Amniotic epithelial cell (primary cell): ENCODE data around the gene ADAM12.

Source experiments
- DNase-seq: peaks from one replicate; pipeline ENCODE4 v3.0.0-alpha.2; 2010; ENCODE audit warnings: low read depth

The ADAM12 gene

DNA sequence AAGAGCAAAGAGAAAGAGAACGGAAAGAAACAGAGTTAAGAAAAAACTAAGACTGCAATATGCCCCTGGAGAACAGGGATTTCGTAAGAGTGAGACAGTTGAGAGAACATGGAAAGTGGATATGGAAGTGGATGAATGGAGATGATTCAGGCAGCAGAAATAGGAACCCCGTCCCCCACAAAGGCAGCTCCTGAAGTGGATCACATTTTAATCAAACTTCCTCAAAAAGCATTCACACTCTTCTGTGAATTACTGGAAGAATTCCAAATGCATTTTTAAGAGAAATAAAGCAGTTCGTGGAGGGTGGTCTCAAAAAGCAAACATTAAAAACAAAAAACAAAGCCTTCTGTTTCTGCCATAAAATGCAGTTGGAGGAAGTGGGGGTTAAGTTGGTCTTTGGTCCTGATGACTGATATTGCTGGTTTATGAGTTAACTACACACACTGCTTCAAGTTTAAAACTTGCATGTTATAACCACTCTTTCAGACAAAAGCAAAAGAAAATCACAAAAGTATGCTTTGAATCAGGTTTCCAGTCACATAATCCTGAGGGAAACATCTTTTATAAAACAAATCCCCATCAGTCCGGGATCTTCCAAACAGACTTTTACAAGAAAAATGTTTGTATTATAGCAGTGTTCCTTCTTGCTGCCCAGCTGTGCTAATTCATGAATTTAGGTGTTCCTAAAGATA, 277.6 kb downstream of the ADAM12 start:
- peak; percentile 62 for DNase-seq

DNA sequence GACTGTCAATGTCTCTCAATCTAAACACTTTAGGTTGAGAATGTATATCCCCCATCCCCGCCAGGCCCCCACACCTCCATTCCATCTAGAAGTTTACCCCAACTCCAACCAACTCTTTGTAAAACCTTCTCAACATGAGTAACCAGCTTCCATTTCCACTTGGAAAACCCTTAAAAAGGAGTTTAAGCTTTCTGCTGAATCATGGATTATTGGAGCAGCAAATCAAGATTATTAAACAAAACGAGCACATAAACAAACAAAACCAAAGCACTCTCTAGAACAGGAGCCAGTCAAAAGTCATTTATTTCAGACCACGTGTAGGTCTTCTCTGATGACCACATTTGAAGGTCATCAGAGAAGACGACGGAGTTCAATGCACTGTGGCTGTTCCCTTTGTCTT, 278.4 kb downstream of the ADAM12 start:
- no peak for DNase-seq

DNA sequence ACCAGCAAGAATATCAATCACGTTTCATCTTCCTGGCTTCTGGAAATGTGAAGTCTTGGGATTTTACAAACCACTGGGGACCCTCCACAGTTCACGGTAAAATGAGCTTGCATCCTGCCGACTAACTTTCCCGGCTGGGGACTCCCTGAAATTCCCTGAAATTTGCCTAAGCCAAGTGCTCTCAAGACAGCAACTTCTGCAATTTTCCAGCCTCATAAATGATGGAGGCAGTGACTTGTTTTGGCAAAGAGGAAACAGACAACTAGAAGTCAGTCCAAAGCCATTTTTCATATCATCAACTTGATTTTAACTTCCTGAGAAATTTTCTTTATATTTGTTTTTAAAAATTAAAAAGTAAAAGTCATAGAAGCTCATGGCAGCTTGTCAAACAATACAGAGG, 279.6 kb downstream of the ADAM12 start:
- no peak for DNase-seq

DNA sequence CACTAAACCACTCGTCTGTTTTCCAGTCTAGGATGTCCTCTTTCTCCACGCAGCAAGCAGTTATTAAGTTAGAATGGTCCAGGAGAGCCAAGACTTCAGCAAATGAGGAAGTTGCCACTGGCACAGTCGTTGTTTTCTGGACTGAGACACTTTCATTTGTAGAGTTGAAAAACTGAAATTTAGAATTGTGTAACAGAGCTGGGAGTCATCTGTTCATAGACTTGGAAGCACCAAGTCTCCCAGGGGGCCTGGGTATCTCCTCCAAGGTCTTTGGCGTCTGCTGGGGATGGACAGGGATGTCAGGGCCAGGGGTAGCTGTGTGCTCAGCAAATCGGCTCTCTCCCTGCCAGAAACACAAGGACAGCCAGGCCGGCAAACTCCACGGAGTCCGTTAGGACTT, 283.5 kb downstream of the ADAM12 start:
- DNase-seq = no peak

DNA sequence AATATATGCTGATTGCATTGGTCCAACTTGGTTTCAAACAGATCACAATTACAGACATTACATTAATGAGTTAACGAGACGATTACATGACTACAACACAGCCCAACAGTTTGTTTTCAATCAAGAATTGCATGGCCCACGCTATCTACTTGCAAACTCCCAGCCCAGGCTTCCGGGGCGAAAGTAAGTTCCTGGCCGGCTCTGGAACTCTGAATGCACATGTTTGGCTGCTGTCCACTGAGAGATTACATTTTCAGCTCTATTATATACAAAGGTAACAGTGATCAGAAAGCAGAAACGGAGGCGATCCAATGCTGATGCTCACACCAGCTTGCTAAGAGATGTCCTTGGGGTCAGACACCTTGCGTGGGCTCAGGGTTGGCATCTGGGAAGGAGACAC, 285.6 kb downstream of the ADAM12 start:
- DNase-seq = no peak

DNA sequence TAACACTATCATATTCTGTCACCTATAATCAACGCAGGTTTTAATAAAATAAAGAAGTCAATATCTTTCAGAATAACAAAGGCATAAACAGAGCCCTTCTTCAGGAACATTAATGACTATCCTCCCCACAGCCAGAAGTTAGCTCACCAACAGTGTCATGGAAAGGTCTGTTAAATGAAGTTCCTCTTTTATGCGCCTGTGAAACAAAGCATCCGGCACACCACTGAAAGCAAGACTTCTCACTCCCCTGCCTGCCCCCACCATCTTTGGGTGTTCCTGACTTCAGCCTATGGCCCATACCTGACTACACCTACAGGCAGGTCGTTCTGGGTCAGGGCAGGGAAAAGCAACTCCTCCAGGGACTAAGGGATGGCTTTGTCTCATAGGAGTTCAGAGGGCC, 286.5 kb downstream of the ADAM12 start:
- DNase-seq = no peak

DNA sequence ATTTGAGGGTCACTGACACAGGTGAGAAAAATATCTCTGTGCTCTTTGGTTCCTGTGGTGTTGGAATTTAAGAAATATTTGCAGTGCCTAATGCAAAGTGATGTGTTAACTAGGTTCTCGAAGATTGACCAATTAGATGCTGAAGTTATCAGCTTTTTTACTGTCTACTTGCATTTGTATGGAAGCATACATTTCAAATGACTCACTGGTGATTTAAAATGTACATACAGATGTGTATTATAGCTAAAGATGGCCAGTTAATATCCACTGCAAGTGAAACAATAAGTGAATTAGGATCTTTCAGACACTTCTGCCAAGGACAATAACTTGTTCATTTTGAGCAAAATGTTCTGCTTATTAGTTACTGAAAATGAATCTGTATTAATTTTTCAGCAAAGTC, 287.0 kb downstream of the ADAM12 start:
- no peak for DNase-seq

DNA sequence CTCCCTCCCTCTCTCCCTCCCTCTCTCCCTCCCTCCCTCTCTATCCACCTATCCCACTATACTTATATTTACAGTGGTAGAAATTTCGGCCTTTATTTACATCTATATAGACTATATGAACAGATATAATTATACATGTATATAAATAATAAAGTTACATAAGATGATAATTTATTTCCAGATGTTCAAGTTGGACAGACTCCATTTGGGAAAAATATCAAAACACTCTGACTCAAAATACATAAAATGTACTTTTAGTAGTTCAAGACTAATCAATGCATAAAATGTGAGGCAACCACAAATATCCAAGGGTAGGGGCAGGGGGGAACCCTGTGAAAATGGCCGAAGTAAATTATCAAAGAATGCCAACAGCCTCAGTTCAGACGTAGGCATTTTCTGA, 288.9 kb downstream of the ADAM12 start:
- DNase-seq = no peak

DNA sequence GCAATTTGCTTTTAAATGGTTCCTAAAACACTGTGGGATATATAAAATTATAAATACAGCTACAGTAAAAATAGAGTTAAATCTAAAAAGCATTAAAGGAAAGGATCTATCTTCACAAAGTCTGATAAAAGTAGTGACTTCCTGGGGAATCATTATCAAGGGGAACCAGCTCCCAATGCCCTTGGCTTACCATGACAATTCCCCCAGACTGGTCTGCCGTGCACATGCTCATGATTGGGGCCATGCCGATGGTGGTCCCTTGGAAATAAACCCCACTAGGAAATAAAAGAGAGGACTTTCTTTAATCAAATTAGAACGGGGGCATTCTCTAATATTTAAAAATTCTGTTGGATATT, 290.1 kb downstream of the ADAM12 start:
- no peak for DNase-seq

DNA sequence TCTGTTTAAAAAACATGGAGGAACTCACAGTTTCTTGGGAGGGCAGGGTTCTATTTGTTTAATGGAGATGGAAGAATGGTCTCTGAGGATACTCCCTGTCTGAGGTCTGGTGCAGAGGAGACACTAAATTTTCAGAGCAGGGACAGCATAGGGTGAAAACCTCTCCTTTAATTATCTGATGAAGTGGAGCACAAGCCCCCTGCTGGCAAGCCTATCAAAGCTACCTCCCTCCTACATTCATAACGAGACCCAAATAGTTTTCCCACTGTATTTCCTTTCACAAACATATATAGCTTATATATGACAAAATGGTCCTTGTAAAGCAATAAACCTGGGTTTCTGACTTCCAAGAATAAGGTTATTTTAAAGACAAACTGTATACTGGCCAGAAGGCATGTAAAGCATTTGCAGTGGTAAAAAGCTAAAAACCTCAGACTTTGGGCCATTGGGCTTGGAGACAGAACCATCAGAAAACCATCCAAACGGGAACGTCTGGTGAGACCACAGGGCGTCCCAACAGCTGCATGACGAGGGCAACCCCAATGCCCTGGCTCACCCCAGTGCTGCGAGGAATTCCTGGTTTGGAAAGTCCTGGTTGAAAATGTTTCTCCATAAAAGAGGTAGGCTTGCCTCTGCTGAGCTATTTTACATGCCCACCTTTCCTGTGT, 290.6 kb downstream of the ADAM12 start:
- DNase-seq = no peak

DNA sequence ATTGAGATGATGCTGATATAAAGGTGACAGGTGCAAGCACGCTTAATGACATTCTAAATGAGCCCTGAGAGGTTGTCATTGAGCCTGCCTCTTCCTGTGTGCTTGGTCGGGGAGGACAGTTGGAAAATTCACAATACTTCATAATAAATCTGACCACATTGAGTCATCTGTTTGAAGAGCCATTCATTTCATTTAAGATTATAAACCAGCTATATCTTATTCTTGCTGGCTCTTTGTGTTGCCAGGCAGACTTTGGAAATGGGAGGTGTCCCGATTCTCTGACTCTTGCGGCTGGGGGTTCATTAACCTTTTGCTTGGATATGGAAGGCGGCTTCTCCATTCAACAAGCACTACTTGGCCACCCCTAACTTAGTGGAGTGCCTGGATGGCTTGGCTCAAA, 293.7 kb downstream of the ADAM12 start:
- DNase-seq = peak; percentile 21

DNA sequence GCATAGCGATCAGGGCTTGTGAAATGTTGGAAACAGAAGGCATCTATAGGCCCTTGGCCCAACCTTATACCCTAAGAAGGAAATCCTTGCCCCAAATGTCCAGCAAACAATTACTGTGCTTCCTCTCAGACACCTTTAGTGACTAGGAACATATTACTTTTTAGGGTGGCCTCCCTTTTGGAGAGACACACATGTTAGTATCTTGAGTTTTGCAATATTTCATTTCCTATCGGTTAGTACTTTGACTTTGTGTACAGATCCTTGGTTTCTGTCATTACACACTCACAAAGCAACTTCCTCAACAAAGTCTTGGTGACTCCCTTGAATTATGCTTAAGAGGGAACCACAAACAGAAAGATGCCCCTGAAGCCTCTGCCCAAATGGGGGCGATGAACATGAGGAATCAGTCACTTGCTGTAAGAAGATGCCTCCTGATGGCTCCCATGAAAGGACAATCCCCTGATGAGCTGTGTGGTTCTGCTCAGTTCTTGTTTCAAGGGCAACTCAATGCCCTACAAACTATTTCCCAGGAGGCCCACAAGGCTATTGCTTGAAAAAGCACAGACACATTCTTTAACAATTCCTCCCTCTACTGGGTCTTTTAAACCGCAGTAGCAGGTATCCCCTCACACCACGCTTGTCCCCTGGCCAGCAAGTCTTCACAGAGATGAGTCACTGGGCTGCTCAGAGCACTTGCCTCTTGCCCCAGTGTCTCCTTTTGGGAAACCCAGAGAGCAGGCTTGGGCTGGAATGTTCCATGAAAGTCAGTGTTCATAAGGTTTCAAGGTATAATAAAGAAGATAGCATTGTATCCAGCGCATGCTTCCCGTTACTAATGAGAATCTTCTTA, 295.7 kb downstream of the ADAM12 start:
- DNase-seq = peak; percentile 29

DNA sequence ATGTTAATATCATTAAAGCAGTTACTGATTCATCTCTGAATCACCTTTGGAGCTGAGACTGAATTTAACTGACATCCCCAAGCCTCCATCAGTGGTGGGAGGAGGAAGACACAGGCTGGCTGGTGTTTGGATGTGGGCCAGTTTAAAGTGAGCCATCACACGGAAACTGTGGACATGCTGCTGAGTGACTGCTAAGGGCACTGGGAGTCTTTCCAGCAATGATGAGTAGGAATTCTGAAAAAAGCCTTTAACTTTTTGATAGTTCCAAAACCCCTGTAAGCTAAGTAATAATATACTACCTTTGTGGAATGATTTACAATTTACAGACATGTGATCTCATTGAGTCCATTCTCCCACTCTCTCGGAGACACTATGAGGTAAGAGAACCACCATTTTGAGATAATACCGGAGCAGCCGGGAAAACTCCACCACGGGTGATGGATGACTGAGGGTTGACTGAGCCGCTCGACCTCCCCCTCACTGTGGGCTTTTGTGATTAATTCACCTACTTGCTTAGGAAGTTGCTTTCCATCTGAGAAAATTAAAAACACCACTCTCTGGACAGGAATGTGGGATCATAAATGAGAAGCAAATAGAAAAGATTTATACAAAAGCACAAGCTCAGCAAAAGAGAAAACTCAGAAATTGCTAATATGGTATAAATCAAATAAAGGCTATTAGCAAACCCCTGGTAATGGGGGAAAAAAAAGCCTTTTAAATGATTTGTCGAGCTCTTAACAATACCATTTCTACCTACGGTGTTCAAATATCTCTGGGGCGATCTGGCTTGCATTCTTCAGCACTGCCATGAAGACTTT, 297.2 kb downstream of the ADAM12 start:
- peak; percentile 89 for DNase-seq

DNA sequence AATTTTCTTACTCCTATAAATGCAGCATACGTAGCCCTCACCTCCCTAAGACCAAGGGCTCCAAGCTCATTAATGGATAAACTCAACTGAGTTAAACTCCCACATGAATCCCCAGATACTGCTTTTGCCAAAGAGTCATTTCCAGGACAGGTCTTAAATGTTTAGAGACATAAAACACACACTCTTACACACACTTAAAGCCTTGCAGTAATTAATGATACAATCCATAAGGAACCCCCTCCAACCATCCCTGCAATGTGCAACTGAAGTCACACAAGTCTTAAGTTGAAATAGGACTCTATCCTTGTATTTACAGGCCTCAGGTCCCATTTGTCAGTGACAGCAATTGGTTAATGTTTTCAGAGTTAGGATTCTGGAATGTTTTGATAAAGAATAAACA, 297.8 kb downstream of the ADAM12 start:
- no peak for DNase-seq

DNA sequence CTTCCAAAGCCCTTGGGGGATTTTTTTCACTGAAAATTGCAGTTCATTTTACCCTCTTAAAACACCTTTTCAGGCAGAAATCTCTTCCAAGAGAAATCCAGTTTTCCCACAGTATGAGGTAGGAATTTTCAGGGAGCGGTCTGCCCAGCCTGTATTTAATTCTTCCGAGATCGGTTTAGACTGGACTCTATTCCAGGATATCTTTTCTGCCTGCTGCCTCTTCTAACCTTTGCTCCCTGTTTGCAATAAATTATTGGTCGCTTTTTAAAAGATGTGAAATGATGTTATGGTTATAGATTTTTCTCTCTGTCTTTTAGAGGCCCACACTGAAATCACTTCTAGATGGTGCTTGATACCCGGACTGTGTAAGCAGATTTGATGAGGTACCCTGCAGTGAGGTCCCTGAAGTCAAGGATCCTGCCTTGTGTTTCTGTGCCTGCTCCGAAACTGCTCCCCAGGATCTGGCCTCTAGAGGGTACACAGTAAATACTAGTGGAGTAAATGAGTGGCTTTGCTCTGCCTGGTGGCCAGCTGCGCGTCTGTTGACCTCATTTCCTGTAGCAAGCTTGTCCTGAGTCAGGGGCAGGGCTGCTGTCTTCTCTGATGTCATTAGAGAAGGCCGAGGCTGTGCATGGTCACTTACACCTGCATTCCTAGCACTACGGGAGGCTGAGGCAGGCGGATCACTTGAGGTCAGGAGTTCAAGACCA, 300.3 kb downstream of the ADAM12 start:
- DNase-seq = peak; percentile 22

DNA sequence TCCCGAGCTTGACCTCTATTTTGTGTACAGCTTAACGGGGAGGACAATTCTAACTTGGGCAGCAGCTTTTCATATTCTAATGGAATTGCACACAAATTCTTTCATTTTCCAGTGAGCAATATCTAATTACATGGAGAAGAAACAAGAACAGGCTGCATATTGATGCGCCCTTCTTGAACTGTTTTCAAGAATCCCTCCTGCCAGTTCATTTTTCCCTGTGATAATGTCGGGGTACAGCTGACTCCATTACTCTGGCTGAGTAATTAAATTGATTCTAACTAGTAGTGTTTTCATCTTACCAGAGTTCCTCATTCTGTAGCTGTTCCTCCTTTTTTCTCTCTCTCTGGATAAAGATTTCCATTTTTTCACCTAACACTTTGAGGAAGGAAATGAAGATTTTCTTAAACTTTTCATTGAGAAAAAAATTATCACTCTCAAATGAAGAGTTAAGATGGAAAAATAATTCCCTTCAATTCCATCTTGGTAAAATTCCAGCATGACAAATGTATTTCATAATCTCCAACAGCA, 301.1 kb downstream of the ADAM12 start:
- no peak for DNase-seq

DNA sequence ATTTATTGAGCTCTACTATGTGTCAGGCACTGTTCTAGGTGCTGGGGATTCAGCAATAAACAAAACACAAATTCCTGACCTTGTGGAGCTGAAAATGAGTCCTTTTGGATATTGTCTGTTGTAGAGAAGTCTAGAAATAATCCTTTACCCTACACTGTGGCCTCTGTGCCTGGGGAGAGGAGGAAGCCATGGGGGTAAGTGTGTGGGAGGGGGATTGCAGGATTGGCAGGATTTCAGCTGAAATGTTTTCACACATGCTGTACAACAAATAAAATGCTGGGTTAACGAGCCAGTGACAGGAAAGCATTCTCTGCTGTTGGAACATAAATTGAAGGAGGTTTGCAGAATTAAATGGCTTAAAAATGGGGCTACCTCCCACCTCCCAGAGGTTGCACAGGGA, 302.5 kb downstream of the ADAM12 start:
- no peak for DNase-seq

DNA sequence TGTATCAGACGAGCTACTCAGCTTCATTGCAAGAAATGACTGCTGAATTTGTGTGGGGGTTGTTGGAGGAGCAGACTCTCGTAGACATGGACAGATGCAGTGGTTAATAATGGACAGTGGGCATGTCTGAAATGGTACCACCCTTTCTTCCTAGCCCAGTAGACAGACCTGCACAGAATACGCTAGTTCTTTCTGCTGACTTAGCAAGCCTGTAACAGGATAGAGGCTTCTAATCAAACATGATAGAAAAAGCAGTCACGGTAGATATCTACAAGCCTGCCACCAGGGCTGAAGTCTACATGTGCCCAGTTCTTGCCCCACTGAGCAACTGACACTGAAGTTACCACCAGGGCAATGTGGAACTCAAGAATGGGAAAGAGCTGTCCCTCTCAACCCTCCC, 303.9 kb downstream of the ADAM12 start:
- DNase-seq = no peak

DNA sequence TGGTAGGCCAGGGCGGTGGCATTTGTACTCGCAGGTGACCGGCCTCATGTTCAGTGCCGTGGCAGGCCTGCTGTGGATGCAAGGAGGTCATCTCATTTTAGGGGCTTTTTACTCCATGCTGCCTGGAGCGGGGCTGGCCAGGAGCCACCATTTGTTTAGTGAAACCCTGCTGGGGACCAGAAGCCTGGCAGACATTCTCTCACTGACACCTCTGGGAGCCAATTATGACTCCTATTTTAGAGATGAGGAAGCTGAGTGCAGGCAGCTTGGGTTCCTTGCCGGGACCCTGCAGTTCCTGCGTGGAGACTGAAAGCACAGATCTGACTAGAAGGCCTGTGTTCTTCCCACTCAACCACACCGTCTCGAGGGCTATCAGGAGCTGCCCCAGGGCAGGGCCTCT, 305.3 kb downstream of the ADAM12 start:
- DNase-seq = no peak

DNA sequence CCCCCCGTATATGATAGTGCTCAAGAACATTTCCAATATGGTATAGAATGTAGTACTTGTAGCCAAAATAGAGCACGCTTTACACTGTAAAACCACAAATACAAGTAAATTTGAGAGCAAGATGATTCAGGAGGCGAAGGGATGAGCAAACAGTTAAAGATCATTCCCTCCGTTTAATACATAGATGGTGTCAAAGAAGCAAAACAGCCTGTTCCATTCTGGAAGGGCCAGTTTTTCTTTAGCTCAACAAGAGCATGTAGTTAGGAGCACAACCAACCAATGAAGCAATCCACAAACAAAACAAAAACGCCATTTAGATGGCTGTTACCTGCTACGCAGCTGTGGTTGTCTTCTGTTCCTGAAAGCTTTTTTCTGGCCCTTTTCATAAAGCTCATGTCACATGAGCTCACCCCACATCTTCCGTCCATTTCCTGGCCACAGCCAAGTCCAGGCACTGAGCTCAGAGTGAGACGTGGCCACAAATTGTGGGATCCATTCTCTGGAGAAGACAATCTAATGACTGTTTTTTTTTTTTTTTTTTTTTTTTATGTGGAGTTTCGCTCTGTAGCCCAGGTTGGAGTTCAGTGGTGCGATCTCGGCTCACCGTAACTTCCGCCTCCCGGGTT, 306.3 kb downstream of the ADAM12 start:
- DNase-seq = no peak

DNA sequence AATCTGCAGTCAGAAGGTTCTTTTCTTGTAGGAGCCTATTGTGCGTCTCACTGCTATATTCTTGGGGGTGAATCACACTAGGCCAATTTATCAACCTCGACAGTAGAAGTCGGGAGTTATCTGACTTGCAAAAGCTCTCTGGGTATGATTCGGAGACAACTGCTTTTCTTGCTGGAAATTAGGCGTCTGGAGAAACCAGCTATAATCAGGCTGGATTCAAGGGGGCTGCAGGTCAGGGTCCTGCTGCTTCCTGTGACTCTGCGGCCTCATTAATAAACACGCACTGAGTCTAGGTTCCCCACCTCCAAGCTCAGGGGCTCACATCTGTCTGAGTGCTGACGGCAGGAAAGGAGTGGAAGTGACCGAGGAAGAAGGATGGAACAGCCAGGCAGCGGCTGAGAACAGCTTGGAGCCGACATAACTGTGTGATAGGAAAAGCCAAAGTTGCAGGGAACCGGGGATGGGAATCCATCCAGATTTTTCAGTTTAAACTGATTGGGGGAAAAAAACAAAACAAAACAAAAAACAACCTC, 307.3 kb downstream of the ADAM12 start:
- peak; percentile 89 for DNase-seq
